NCI-H146 (cell line): ENCODE data around the gene WWOX.

Source experiments
- DNase-seq: peaks from one replicate; lab custom pipeline; 2025; lab: John Stamatoyannopoulos, UW

The WWOX gene

DNA sequence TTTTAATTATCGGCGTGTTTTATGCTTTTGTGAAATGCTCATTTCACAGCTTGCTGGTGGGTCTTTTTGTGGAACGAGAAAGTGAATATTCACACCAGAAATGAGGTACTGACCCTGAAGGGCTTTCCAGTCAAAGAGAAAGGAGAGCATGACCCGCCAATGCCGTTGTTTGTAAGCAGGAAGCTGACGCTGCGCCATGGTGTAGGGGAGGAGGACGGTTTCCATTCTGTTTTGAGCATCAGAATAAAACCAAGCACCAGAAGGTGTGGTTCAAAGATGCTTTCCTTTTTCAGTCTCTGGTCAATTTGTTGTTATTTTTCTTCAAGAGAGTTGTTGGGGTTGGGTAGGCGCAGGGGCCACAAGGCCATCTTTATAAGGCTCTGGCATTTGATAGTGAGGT lies 669.3 kb downstream of the WWOX start:
- DNase-seq: no peak

DNA sequence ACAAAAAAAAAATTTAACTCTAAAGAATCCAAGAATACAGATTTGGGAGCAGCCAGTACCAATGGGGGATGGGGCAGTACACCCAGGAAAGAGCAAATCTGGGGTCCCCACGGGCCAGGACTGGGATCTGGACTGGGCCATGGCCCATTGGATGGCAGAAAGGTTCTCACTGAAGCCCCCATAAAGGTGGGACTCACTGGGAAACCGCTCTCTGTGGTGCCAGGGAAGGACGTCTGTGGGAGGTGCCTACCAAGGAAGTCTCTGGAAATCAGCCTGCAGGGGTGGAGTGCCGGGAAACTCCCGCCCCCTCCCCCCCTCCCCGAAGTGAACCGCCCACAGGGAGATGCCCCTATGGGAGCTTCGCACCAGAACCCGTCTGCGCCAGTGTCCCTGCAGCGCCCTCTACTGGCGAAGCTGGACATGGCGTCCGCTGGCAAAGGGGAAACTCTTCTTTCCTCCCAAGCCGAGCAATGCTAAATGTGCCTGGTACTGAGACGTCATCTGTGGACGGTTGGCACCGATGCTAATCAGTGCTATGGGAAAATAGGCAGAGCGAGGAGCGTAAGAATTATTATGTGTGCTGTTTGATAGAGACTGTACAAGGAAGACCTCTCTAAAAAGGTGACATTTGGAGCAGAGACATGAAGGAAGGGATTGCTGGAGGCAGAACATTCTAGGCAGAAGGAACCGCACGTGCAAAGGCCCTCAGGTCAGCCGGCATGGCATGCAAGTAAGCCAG lies 671.1 kb downstream of the WWOX start:
- peak; percentile 57 for DNase-seq

- DNase-seq: no peak
Observed at GRCh38 chr16:78773291-78773702, 673.8 kb downstream of the WWOX start.

DNA sequence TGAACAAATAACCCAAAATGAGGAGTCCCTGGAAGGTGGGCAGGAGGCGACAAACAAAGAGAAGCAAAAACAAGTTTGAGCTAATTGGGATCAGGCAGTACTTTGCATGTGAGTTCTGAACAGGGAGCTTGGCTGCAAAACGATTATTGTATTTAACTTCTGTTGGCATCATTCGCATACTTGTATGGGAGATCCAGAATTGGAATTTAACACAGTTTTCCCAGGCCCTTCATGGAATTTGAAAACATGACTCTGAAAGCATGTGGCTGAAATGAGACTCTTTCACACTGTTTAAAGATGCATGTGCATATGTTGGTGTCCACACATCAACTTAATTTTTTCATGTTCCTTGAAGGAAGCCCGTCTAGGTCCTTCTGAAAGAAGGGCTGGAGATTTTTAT lies 674.3 kb downstream of the WWOX start:
- no peak for DNase-seq

GRCh38 chr16:78775161-78775561 lies 675.7 kb downstream of the WWOX start:
- no peak for DNase-seq

DNA sequence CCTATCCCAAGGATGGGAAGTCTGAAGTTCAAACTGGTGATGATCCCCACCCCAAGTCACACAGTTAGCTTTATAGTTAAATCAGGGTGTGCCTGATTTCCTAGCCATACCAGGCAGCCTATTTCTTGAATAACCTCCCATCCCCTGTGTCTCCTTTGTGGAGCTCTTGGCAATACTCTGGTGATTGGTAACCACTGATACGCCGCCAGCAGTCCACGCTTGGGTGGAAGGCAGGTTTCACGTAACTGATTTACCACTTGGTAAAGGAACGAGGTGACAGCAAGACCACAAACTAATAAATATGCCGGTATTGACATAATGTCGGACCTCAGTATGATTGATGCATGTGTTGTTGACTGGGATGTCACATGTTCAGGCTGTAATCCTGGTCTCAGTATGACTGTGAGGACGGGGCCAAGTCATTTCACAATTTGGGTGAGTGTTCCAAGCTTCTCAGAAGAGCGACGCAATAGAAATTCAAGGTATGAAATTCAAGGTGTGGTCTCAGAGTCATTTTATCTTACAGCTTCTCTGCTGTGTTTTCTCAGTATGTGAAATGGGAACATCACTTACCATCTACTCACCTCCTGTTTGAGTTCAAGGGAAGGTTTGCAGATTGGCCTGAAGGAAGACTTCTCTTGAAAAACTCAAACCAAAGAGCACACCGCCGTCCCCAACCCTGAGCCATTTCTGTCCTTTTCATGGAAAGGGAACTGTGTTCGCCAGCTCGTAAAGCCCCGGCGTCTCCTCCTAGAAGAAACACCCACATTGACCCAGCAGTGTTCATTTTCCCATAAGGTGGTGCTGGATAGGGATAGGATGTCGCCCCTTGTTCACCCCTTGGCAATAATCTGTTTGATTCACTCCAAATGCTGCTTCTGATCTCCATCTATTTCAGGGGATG lies 678.9 kb downstream of the WWOX start:
- no peak for DNase-seq

- no peak for DNase-seq
Observed at GRCh38 chr16:78780808-78781207, 681.4 kb downstream of the WWOX start.

DNA sequence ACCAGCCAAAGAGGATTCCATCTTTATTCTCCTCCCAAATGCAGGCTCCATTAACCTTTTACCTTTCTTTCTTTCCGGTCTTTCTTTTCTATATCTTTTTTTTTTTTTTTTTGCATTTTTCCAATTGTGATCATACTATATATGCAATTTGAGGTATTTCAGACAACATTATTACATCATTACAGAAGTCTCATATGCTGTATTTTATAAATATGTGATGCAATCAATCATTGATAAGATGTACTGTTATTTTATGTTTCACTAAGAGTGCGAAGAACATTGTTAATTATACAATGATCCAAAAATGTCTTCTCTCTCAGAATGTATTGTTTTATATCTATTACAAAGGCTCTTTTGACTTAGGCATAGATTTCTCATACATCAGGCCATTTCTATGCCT lies 683.1 kb downstream of the WWOX start:
- DNase-seq: no peak

- DNase-seq: no peak
Observed at GRCh38 chr16:78783570-78784079, 684.2 kb downstream of the WWOX start.

DNA sequence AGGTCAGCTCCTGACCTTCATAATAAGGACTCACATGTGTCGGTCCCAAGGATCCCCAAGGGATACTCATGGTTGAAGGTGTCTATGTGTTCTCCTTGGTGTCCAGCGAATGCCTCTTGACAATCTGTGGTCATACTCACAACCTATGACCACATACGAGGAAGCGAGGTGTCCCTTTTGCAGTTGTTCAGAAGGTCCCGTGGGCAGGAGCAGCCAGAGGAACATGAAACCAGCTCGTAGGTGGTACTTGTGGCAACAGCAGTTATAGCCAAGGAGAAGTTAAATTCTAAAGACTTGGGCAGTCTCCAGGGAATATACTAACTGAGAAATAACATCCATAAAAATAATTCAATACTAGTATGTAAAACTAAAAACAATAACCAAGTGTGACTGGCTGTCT lies 685.3 kb downstream of the WWOX start:
- no peak for DNase-seq

- DNase-seq: no peak
Observed at GRCh38 chr16:78785218-78785617, 685.8 kb downstream of the WWOX start.

GRCh38 chr16:78786635-78787034 lies 687.2 kb downstream of the WWOX start:
- DNase-seq: no peak

- no peak for DNase-seq
Observed at GRCh38 chr16:78788276-78788675, 688.8 kb downstream of the WWOX start.

DNA sequence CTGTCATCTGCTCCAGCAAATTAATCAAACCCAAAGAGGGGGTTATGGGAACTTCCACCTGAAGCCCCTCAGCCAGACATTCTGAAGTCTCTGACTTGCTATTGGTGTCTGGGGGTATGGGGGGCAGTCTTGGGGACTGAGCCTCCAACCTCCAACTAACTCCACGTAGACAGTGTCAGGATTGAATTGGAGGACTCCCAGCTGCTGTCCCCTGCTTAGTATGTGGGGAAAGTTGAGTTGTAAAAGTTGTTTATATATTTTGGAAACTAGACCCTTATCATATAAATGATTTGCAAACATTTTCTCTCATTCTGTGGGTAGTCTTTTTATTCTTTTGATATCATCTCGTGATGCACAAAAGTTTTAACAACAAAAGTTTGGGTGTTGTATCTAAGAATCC lies 689.2 kb downstream of the WWOX start:
- DNase-seq: no peak

DNA sequence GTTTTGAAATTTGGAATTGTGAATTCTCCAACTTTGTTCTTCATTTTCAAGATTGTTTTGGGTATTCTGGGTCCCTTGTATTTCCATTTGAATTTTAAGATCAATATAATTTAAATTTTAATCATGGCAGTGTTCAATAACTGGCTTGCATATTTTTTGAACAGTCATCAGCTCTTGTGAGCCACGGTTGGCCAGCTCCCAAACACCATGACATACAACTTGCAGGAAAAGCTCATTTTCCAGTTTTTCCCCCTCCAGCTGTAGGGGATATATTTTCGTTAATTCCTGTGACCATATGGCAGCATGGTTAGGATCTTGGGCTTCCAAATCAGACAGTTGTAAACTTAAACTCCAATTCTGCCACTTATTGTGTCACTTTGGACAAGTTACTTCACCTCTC lies 690.1 kb downstream of the WWOX start:
- DNase-seq: no peak

DNA sequence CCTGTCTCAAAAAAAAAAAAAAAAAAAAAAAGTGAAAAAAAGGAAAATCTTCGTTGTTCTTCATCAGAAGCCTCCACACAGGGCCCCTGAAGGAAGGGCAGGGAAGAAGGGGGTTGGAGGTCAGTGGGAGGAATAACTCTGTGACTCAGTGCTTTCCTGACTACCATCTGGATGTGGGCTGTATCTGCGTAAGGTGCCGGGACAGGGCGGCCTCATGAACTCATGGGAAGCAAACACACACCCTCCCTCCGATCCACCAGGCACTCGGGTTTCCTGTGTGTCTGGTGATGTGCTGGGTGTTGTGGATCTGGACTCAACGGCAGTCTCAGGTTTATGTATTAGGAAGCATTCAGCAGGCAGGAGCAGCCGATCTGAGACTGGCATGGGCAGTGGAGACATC lies 691.6 kb downstream of the WWOX start:
- DNase-seq: no peak

DNA sequence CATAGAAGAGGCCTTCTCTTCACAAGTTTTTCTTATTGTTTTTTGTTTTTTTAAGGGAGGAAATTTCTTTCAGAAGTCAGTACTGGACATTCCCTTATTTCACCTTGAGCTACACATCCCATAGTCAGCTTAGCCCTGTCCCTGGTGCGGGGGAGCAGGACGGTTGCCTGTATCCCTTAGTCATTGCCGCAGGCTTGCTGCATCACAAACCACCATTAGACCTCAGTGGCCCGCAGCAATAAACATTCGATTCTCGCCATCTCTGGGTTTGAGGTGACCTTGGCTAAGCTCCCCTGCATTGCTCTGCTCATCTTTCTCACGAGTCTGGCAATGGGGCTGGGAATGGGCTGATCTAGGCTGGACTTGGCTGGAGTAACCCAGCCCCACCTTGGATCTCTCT lies 692.5 kb downstream of the WWOX start:
- DNase-seq: no peak

- DNase-seq: no peak
Observed at GRCh38 chr16:78792952-78793351, 693.5 kb downstream of the WWOX start.

DNA sequence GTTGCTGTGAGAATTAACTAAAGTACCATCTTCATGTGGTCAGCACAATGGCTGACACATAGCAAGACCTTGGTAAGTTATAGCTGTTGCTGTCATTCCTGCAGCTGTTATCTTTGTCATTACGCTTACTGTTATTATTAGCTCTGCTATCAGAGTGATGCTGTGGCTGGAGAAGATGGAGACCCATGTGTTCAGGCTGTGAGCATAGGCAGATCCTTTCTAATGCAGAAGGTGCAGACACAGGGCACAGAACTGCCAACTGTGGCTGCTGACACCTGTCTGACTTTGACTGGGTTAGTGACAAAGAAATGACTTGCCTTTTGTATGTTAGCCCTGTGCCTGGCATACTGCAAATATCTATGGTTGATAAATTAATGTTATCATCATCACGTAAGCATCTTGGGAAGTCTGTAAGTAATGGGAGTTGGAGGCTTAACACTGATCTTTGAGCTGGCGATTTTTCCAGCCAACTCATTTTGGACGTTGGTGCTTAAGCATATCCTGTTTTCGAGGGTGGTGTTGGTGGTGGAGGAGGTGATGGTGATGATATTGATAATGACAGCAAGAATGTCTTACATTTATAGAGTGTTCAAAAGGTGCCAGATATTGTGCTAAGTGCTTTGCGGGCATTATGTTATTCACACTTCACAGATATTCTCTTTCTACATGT lies 695.3 kb downstream of the WWOX start:
- DNase-seq: no peak

- no peak for DNase-seq
Observed at GRCh38 chr16:78795433-78795832, 696.0 kb downstream of the WWOX start.

DNA sequence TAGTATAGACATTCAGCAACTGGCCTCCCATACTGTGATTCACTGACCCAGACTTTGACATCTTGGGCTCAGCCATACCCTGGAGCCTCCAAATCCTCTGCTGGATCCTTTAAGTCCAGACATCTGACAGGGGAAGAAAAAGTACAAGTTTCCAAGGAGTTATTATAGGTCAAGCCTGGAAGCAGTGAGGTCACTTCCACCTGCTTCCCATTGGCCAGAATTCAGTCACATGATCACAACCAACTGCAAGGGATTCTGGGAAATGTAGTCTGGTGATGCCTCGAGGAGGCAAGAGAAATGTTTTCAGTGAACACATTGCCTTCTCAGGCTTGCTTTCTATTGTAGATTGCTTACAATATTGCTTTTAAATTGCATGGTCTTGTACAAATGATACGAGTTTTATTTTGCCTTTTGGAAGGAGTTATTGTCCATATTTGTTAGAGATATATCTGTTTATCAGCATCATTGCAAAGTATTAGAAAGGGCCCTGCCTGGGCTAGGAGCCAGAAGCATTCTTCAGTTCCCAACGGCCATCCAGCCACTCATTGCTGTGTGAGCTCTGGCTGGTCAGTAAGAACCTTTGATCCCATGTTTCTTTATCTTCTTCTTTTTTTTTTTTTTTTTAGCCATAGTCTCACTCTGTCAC lies 696.9 kb downstream of the WWOX start:
- DNase-seq: no peak

DNA sequence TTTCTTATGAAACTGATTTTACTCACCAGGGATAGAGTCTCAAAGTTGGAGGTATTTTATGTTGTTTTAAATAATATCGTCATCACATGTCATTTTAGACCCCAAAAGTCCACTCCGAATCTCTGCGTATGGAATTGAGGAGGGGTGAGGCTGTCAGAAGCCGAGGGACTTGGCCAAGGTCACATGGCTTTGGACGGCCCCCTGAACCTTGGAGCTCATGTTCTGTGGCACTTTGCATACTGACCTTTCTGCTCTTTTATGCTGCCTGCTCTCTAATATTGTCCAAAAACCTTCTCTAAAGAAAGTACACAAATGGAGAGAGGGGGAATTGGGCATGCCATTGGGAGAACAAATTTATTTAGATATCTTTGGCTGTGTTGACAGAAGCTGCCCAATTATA lies 700.0 kb downstream of the WWOX start:
- no peak for DNase-seq
